HG02973 (cell line): ENCODE results near the gene CD3G.
"Not testable (repeated sequence)": the region's sequence is repeated elsewhere in the genome, so short reads cannot be mapped to it uniquely, and the experiment has no call there.

Experiments used
- ATAC-seq: cut with Tn5 transposase; IDR thresholded peaks from one replicate; pipeline ENCODE4 v1.9.1; 2021; ENCODE audit warnings: moderate library complexity; ENCODE audit not compliant: unreplicated experiment

The CD3G gene

DNA sequence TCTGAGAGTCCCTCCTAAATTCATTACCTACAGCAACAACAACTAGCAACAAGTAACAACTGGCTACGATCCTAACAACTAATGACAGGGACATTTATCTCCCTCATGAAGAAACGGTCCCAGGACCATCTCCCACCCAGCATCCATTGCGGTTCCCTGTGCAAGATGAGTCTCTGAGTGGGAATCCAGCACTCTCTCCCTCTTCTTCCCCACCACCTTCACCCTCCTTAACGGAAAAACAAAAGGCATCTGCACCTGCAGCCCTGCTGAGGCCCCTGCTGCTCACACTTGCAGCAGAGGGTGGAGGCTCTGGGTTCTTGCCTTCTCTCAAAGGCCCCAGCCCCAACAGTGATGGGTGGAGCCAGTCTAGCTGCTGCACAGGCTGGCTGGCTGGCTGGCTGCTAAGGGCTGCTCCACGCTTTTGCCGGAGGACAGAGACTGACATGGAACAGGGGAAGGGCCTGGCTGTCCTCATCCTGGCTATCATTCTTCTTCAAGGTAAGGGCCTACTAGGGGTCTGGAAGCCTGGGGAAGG is at the start of gene CD3G:
TSS of gene CD3G (plus strand) at position 364 of the 535 bp plus-strand sequence. CDS start at position 444, 80 bp downstream.
- ATAC-seq: no peak

GRCh38 chr11:118295199-118295598 is 48.9 kb upstream of the CD3G start:
- ATAC-seq: no peak

- ATAC-seq: no peak
Observed at GRCh38 chr11:118295815-118296454, 48.2 kb upstream of the CD3G start.

DNA sequence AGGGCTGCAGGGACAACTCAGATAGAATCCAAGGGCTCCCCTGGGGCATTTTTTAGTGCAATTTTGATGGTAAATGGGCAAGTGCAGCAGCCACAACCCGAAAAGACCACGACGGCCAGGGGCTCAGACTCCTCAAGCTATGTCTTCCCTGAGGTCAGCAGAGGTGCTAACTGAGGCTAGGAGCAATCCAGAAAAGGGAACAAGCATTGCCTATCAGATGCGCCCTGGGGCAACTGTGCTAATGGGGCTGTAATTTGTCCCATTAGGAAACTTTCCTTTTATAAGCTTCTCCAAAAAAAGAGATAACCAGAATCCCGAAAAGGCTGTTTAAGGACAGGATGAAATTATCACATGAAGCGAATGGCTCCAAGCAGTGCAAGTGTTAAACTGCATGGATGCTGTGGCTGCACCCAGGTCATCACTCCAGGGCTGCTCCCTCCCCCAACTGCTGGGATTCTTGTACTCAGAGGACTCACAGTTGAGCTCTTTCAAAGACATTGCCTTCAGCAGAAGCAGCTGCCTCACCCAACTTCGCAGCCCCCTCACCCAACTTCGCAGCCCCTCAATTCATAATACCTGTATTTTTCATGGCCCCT is 42.4 kb upstream of the CD3G start:
- no peak for ATAC-seq

DNA sequence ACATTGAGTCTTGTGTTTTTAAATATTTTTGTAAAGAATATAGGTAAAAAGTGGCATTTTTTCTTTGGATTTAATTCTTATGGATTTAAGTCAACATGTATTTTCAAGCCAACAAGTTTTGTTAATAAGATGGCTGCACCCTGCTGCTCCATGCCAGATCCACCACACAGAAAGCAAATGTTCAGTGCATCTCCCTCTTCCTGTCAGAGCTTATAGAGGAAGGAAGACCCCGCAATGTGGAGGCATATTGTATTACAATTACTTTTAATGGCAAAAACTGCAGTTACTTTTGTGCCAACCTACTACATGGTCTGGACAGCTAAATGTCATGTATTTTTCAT is 39.9 kb upstream of the CD3G start:
- no peak for ATAC-seq

- ATAC-seq: no peak
Observed at GRCh38 chr11:118304568-118305248, 39.4 kb upstream of the CD3G start, which contains the start of gene CD3E. CD3E (plus strand) TSS chr11:118304730; CDS start chr11:118304953, 223 bp downstream.

DNA sequence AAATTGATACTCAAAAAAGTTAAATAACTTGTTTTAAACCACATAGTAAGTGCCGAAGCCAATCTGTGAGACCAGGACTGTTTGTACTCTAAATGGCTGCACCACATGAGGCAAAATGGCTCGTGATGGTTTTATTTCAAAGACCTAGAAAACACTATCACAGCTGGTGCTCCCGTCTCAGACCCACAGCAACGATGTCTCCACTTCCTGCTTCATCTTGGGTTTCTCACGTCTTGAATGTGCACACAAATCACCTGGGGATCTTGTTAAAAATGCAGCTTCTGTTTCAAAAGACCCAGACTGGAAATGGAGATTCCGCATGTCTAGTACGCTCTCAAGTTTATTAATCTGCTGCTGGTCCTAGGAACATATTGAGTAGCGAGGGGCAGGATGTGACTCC is 38.4 kb upstream of the CD3G start:
- ATAC-seq: no peak

DNA sequence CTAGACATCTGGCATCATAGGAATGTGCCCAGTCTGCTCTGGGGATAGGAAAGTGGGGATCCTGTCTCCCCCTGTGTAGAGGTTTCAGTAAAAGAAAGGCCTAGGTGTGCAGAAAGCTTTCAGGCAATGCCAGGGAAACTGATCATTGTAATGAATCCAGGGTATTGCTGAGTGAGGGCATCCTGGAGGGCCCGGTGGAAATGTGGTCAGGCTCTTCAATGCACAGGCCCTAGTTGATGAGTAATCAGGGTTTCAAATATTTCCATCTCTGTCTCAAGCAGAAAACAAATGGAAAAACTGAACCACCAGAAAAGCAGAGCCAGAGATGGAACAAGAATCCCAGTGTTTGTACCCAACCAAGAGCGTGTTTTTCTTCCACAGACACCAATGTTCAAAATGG is 37.6 kb upstream of the CD3G start:
- no peak for ATAC-seq

- ATAC-seq: not testable (repeated sequence)
Observed at GRCh38 chr11:118308995-118309528, 35.1 kb upstream of the CD3G start.

- ATAC-seq: no peak
Observed at GRCh38 chr11:118310271-118310670, 33.9 kb upstream of the CD3G start.

GRCh38 chr11:118310781-118311485 is 33.2 kb upstream of the CD3G start:
- ATAC-seq: no peak

- ATAC-seq: no peak
Observed at GRCh38 chr11:118311518-118311917, 32.6 kb upstream of the CD3G start.

- no peak for ATAC-seq
Observed at GRCh38 chr11:118312328-118312727, 31.8 kb upstream of the CD3G start.

DNA sequence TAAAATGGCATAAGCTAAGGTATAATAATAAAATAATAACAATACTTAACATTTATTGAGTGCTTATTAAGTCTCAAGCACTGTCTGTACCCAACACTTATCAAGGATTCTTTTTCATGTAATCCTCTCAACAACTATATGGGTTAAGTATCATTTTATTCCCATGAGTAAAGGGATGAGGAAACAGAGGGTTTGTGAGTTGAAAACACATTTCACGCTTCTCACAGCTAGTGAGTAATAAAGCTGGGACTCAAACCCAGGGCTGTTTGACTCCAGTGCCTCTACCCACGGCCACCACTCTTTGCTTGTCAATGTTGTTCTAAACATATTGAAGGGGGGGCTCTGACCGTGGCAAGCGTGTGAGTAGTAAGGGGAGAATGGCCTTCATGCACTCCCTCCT is 30.9 kb upstream of the CD3G start:
- ATAC-seq: no peak

DNA sequence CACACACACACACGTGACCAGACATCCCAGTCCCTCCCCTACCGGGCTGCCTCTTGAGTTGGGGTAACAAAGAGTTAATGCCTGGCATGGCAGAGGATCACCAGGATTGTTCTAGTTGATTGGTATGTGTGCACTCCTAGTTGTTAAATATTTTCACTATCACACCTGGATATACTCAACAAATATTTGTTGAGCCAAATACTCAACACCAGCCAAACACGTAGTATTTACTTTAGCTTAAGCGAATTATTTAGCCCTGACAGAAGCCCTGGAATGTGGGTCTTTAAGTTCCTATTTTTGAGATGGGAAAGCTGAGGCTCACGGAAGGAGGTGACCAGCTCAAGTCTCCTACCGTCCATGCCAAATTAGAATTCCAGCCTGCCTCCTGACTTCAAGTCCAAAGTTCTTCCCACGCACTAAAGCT is 29.1 kb upstream of the CD3G start:
- ATAC-seq: no peak

GRCh38 chr11:118318124-118318523 is 26.0 kb upstream of the CD3G start:
- no peak for ATAC-seq

GRCh38 chr11:118318581-118319336 is 25.4 kb upstream of the CD3G start:
- ATAC-seq: no peak

DNA sequence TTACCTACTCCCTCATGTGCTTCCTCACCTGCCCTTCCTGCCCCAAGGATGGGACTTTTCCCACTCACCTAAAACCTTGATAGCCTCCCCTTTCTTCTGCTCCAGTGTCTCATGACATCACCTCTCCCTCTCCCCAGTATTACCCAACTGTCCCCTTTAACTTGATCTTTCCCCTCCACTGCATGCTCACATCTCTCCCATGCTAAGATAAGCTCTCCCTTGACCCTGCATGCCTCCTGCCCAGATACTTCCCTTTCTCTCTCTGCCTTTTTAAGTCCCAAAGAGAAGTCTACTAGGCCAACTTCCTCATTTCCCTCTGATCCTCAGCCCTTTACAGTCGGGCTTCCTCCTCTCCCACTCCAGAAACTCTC is 24.8 kb upstream of the CD3G start:
- ATAC-seq: no peak

GRCh38 chr11:118320515-118320914 is 23.6 kb upstream of the CD3G start:
- no peak for ATAC-seq

DNA sequence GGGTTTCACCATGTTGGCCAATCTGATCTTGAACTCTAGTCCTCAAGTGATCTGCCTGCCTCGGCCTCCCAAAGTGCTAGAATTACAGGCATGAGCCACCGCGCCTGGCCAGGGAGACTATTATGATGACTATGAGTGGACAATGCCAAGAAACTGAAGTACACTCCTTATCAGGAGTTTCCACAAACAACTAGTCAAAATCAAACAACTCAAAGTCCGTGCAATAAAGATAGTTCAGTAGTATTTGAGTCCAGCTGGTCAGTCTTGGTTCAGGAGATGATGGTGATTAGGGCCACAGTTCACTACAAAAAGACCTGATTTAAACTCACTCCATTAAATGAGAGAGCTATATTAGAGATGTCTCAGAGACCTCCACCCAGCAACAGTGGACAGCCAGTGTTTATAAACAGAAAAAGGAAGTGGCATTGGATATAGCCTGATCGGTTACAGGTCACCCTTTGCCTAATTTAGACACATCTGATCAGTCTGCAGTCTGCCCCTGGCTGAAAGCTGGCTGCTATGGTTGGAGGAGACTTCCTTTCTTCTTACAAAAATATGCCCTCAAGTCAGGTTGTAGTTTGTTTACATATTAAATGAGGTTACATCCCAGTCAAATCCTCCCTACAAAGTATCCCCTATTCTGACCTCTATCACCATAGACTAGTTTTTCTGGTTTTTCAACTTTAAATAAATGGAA is 22.6 kb upstream of the CD3G start:
- no peak for ATAC-seq
